CD14-positive monocyte (primary cell): ENCODE measurements around the gene TGFBR3. TPM values are rescaled to one million over a fixed set of nuclear protein-coding genes. Genes with fewer than 3 reads are reported as not detected.

Experiments
- DNase-seq, 3 donors: peaks; one replicate each; pipeline ENCODE4 v3.0.0-alpha.2; 2011 to 2022
- H2AFZ ChIP-seq: 2 replicates; pipeline ENCODE4 v1.6.0; 2012; ENCODE audit warnings: mild to moderate bottlenecking, low read depth, low read length, inconsistent platforms; ENCODE audit not compliant: insufficient read depth, poor library complexity, severe bottlenecking
- H3K27ac ChIP-seq, 2 donors: 1 replicate in 1 of 2; 2 replicates in 1 of 2; pipeline ENCODE4 v1.5.1; 2012 to 2013; ENCODE audit warnings: low read length in 2 of 2, control low read depth in 1 of 2, inconsistent platforms in 1 of 2, low read depth in 1 of 2, mild to moderate bottlenecking in 1 of 2
- H3K27me3 ChIP-seq, 2 donors: one replicate each; pipeline versions ENCODE4 v1.6.0 to v1.6.1; 2011 to 2013; ENCODE audit warnings: low read length in 2 of 2; ENCODE audit not compliant: control insufficient read depth in 2 of 2, insufficient read depth in 2 of 2
- H3K36me3 ChIP-seq, 2 donors: replicated peaks in 1 of 2; 1 replicate in 1 of 2; 2 replicates in 1 of 2; pipeline versions ENCODE4 v1.5.1 to v1.6.1; 2012 to 2013; ENCODE audit warnings: low read length in 2 of 2, control low read depth in 1 of 2, inconsistent platforms in 1 of 2, mild to moderate bottlenecking in 1 of 2; ENCODE audit not compliant: insufficient read depth in 2 of 2, control insufficient read depth in 1 of 2
- H3K4me1 ChIP-seq, 2 donors: 1 replicate in 1 of 2; 2 replicates in 1 of 2; pipeline versions ENCODE4 v1.5.1 to v1.6.1; 2012 to 2013; ENCODE audit warnings: low read length in 2 of 2, control low read depth in 1 of 2, inconsistent platforms in 1 of 2, mild to moderate bottlenecking in 1 of 2, moderate library complexity in 1 of 2; ENCODE audit not compliant: insufficient read depth in 2 of 2, control insufficient read depth in 1 of 2
- H3K4me2 ChIP-seq: replicated peaks from 2 replicates; pipeline ENCODE3; 2012; ENCODE audit warnings: low read length, moderate library complexity, mild to moderate bottlenecking; ENCODE audit not compliant: poor library complexity, severe bottlenecking; ENCODE audit errors: extremely low read depth
- H3K4me3 ChIP-seq, 3 experiments: fragments of 200-600 bp in 1 of 3; sonication (generic) in 1 of 3; replicated peaks in 1 of 3; 1 replicate in 2 of 3; 2 replicates in 1 of 3; pipeline ENCODE4 v1.5.1; 2011 to 2013; ENCODE audit warnings: low read length in 3 of 3, mild to moderate bottlenecking in 3 of 3, control low read depth in 2 of 3, low read depth in 2 of 3, inconsistent platforms in 1 of 3, moderate library complexity in 1 of 3
- H3K79me2 ChIP-seq: 2 replicates; pipeline ENCODE4 v1.6.0; 2012; ENCODE audit warnings: mild to moderate bottlenecking, control low read depth, inconsistent platforms, low read length, moderate library complexity; ENCODE audit not compliant: insufficient read depth
- H3K9ac ChIP-seq: 2 replicates; pipeline ENCODE4 v1.6.0; 2017; ENCODE audit warnings: low read length, mild to moderate bottlenecking; ENCODE audit not compliant: insufficient read depth, poor library complexity, severe bottlenecking
- H3K9me3 ChIP-seq, 2 donors: replicated peaks in 1 of 2; 1 replicate in 1 of 2; 2 replicates in 1 of 2; pipeline versions ENCODE4 v1.5.1 to v1.6.1; 2012 to 2013; ENCODE audit warnings: low read length in 2 of 2, control low read depth in 1 of 2; ENCODE audit not compliant: control insufficient read depth in 1 of 2, insufficient read depth in 1 of 2
- H4K20me1 ChIP-seq: 2 replicates; pipeline ENCODE4 v1.6.0; 2012; ENCODE audit warnings: mild to moderate bottlenecking, low read length, control low read depth, moderate library complexity; ENCODE audit not compliant: insufficient read depth
- H3K27ac Mint-ChIP-seq, 7 donors: one replicate each; pipeline ENCODE4 v1.8.0; 2020; ENCODE audit warnings: mild to moderate bottlenecking in 7 of 7, mixed read lengths in 7 of 7, moderate library complexity in 6 of 7, inconsistent platforms in 2 of 7
- H3K27me3 Mint-ChIP-seq, 3 donors: one replicate each; pipeline ENCODE4 v1.8.0; 2021 to 2022; ENCODE audit warnings: low read depth in 3 of 3, mild to moderate bottlenecking in 3 of 3, mixed read lengths in 3 of 3, moderate library complexity in 3 of 3, inconsistent platforms in 1 of 3
- H3K36me3 Mint-ChIP-seq, 2 donors: one replicate each; pipeline ENCODE4 v1.8.0; 2020; ENCODE audit warnings: mixed read lengths in 2 of 2, inconsistent platforms in 1 of 2, mild to moderate bottlenecking in 1 of 2
- H3K4me1 Mint-ChIP-seq: one replicate; pipeline ENCODE4 v1.8.0; 2020; ENCODE audit warnings: mild to moderate bottlenecking, mixed read lengths
- H3K4me3 Mint-ChIP-seq, 2 donors: one replicate each; pipeline ENCODE4 v1.8.0; 2020; ENCODE audit warnings: mild to moderate bottlenecking in 2 of 2, mixed read lengths in 2 of 2, moderate library complexity in 1 of 2
- H3K9me3 Mint-ChIP-seq, 7 donors: one replicate each; pipeline ENCODE4 v1.8.0; 2020 to 2022; ENCODE audit warnings: mixed read lengths in 7 of 7, mild to moderate bottlenecking in 6 of 7, moderate library complexity in 6 of 7, inconsistent platforms in 2 of 7
- WGBS: methylation state at CpG from one replicate; pipeline ENCODE4 v1.1.5; 2013; ENCODE audit warnings: missing lambda C conversion rate; ENCODE audit not compliant: insufficient coverage; 5-methylcytosine and 5-hydroxymethylcytosine counted together
- intact Hi-C, 2 donors: fragments of 100-400 bp; cut with micrococcal nuclease; formaldehyde crosslinking; loops; one replicate each; pipeline versions ENCODE4 v1.15.0 to v1.15.1; 2023
- polyA plus RNA-seq, 3 donors: library from polyadenylated mRNA; depleted of rRNA in 1 of 3; unstranded in 2 of 3; stranded (reverse) in 1 of 3; fragments of 300-500 nt in 2 of 3; fragments of >200 nt in 1 of 3; fragmentation: Illumina TruSeq in 2 of 3; gene quantifications; 1 replicate in 2 of 3; 2 replicates in 1 of 3; pipeline ENCODE4 v1.2.3, GENCODE V29; 2012 to 2021
- TF ChIP-seq, protein P1 (sequence below): fragments of 200-600 bp; IDR thresholded peaks from one replicate; pipeline ENCODE4 v1.8.0; 2022; ENCODE audit warnings: antibody characterized with exemption, mild to moderate bottlenecking

TGFBR3 gene
- polyA plus RNA-seq, 3 donors: 0.09 to 0.28 (median 0.20) TPM

DNA sequence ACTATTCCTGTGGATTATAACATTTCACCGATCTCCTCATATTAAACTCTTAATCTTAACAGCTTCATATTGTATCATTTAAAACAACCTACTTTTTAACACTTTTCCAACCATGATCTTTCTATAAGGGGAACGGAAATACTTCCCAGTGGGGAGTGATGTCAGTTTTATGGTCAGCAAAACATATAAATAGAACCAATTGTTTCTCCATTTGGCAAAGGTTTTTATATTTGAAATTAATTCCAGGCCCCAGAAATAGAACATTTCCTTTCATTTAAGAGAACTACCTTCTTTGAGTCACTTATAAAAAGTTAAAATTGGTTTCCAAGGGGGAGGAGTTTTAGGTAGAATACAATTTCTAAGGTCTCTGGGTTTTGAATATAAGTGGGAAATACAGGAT is 189.6 kb downstream of the TGFBR3 start:
- H3K4me1 Mint-ChIP-seq: peaks cover 16% of the 10 kb centered on the region

DNA sequence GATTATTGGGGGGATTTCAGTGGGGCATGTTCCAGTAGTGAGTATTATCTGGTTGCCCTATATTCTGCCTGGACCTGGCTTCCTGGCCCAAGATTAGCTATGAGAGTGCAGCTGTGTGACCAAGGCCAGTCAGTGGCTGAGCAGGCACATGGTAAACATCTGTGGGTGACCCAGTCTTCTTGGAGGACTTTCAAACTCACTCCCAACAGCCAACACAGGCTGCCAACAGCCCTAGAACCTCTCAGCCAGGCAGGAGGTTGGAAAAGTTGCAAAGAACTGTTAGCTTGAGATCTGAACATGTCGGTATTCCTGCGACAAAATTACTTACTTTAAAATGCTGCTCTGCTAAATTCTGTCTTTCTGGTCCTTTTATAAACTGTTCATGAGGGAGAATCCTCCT is 192.4 kb downstream of the TGFBR3 start:
- intact Hi-C loops: no loop called here
- H3K4me1 ChIP-seq: peaks cover 2 to 9% of the 10 kb centered on the region in 2 donors
- H3K9me3 ChIP-seq: no peaks in the 10 kb centered on the region
- Mint-ChIP-seq H3K36me3 (no peaks in the 10 kb centered on the region), H3K9me3 (peaks cover 0 to 3% (median 0%) of the 10 kb centered on the region in 7 donors), H3K27me3 (peaks cover 0 to 7% (median 2%) of the 10 kb centered on the region in 3 donors), H3K27ac (no peak overlapping the region), H3K4me1 (peaks cover 19% of the 10 kb centered on the region), H3K4me3 (no peak overlapping the region)
- no peaks in the 10 kb centered on the region for H3K27me3 ChIP-seq
- H3K4me2 ChIP-seq: no peak overlapping the region
- no CpG with 5 or more reads among the region's 2 CpGs for WGBS
- H3K4me3 ChIP-seq: no peak overlapping the region
- no peak overlapping the region for H2AFZ ChIP-seq
- no peak overlapping the region for H3K27ac ChIP-seq
- no peaks in the 10 kb centered on the region for H3K36me3 ChIP-seq
- H4K20me1 ChIP-seq: no peaks in the 10 kb centered on the region
- TF ChIP-seq, protein P1, sequence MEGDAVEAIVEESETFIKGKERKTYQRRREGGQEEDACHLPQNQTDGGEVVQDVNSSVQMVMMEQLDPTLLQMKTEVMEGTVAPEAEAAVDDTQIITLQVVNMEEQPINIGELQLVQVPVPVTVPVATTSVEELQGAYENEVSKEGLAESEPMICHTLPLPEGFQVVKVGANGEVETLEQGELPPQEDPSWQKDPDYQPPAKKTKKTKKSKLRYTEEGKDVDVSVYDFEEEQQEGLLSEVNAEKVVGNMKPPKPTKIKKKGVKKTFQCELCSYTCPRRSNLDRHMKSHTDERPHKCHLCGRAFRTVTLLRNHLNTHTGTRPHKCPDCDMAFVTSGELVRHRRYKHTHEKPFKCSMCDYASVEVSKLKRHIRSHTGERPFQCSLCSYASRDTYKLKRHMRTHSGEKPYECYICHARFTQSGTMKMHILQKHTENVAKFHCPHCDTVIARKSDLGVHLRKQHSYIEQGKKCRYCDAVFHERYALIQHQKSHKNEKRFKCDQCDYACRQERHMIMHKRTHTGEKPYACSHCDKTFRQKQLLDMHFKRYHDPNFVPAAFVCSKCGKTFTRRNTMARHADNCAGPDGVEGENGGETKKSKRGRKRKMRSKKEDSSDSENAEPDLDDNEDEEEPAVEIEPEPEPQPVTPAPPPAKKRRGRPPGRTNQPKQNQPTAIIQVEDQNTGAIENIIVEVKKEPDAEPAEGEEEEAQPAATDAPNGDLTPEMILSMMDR: no peak
- DNase-seq: no peak
- no peak overlapping the region for H3K9ac ChIP-seq
- H3K79me2 ChIP-seq: no peaks in the 10 kb centered on the region

More for the DNA sequence above, 189.6 kb downstream of the TGFBR3 start:
- Histone ChIP-seq H3K27me3 (no peaks in the 10 kb centered on the region), H3K79me2 (no peaks in the 10 kb centered on the region), H4K20me1 (no peaks in the 10 kb centered on the region), H3K4me1 (peaks cover 2 to 9% of the 10 kb centered on the region in 2 donors), H3K36me3 (no peaks in the 10 kb centered on the region), H3K9me3 (no peaks in the 10 kb centered on the region), H3K9ac (no peak overlapping the region), H2AFZ (no peak overlapping the region), H3K4me2 (no peak overlapping the region), H3K4me3 (no peak overlapping the region), H3K27ac (no peak overlapping the region)
- Mint-ChIP-seq H3K27me3 (peaks cover 0 to 7% (median 2%) of the 10 kb centered on the region in 3 donors), H3K27ac (no peak overlapping the region), H3K9me3 (peaks cover 0 to 2% (median 0%) of the 10 kb centered on the region in 7 donors), H3K36me3 (no peaks in the 10 kb centered on the region), H3K4me3 (no peak overlapping the region)
- DNase-seq: no peak
- intact Hi-C loops: no loop called here
- TF ChIP-seq, protein P1: no peak
- no CpG with 5 or more reads among the region's 2 CpGs for WGBS
